HepG2 (cell line): ENCODE results near the gene CLDN18. TPM values are rescaled to one million over a fixed set of nuclear protein-coding genes. Genes with fewer than 3 reads are reported as not detected.

Experiments used
- ATAC-seq: fragments of 200-7000 bp; cut with Tn5 transposase; 3 replicates; pipeline ENCODE4 v1.9.1; 2020; ENCODE audit warnings: mild to moderate bottlenecking, moderate library complexity
- BruUV-seq: library from RNA; stranded (reverse); fragments of 400-500 nt; replicated peaks from 2 replicates; lab custom pipeline; 2021; lab: Mats Ljungman, UMichigan
- CTCF ChIA-PET: fragments of 300-600 bp; formaldehyde crosslinking; extraction: SDS; loops from one replicate; lab custom pipeline; 2021; ENCODE audit warnings: low total read pairs, inconsistent platforms, low intra/inter-chr PET ratio; lab: Yijun Ruan, JAX
- POLR2A ChIA-PET: fragments of 350-600 bp; sonication (Branson Sonifier 250); formaldehyde crosslinking; loops from one replicate; lab custom pipeline; 2020; ENCODE audit warnings: antibody characterized with exemption, inconsistent platforms; lab: Yijun Ruan, JAX
- DNase-seq: peaks from one replicate; pipeline ENCODE4 v3.0.0-alpha.2; 2015; ENCODE audit warnings: low spot score
- FAIRE-seq: peaks from 3 replicates; lab custom pipeline; 2011; peaks lifted over from hg19 to GRCh38; lab: Jason Lieb, UNC
- H2AFZ ChIP-seq: one replicate; pipeline ENCODE4 v1.6.1; 2011; ENCODE audit warnings: low read length, inconsistent platforms
- H3K27ac ChIP-seq: fragments of 300-600 bp; 3 replicates; pipeline ENCODE4 v1.8.0; 2011; ENCODE audit warnings: mixed run types, mild to moderate bottlenecking, mixed read lengths, low read length, inconsistent platforms; ENCODE audit not compliant: insufficient read depth; ENCODE audit errors: extremely low read length
- H3K27me3 ChIP-seq, 2 experiments: fragments of 200-600 bp in 1 of 2; 2 replicates in 1 of 2; 3 replicates in 1 of 2; pipeline versions ENCODE4 v1.6.0 to v1.8.0; 2011; ENCODE audit warnings: low read length in 2 of 2, mild to moderate bottlenecking in 2 of 2, moderate library complexity in 2 of 2, inconsistent platforms in 1 of 2; ENCODE audit not compliant: insufficient read depth in 2 of 2, control insufficient read depth in 1 of 2
- H3K36me3 ChIP-seq, 2 experiments: fragments of 200-600 bp in 1 of 2; replicated peaks in 1 of 2; 2 replicates in 1 of 2; 3 replicates in 1 of 2; pipeline versions ENCODE4 v1.5.1 to v1.8.0; 2011; ENCODE audit warnings: low read length in 2 of 2, inconsistent platforms in 1 of 2; ENCODE audit not compliant: insufficient read depth in 2 of 2, control insufficient read depth in 1 of 2
- H3K4me1 ChIP-seq: 2 replicates; pipeline ENCODE4 v1.5.1; 2012; ENCODE audit warnings: low read length, inconsistent platforms; ENCODE audit not compliant: insufficient read depth
- H3K4me2 ChIP-seq: 2 replicates; pipeline ENCODE4 v1.6.0; 2011; ENCODE audit warnings: low read depth, low read length, inconsistent platforms
- H3K4me3 ChIP-seq, 3 experiments: fragments of 200-600 bp in 1 of 3; sonication (generic), shearing (Covaris generic) in 1 of 3; replicated peaks in 1 of 3; 2 replicates each; pipeline ENCODE4 v1.5.1; 2011 to 2016; ENCODE audit warnings: low read length in 3 of 3, inconsistent platforms in 2 of 3, low read depth in 2 of 3, mild to moderate bottlenecking in 2 of 3, control low read depth in 1 of 3, mixed read lengths in 1 of 3; ENCODE audit not compliant: insufficient read depth in 1 of 3
- H3K79me2 ChIP-seq: one replicate; pipeline ENCODE4 v1.6.1; 2011; ENCODE audit warnings: low read length, inconsistent platforms; ENCODE audit not compliant: insufficient read depth
- H3K9ac ChIP-seq: 2 replicates; pipeline ENCODE4 v1.6.0; 2011; ENCODE audit warnings: mild to moderate bottlenecking, low read depth, low read length, inconsistent platforms; ENCODE audit not compliant: insufficient read depth
- H3K9me3 ChIP-seq: 2 replicates; pipeline ENCODE4 v1.5.1; 2012; ENCODE audit warnings: mild to moderate bottlenecking, low read length
- H4K20me1 ChIP-seq: 2 replicates; pipeline ENCODE4 v1.6.0; 2011; ENCODE audit warnings: inconsistent platforms, mild to moderate bottlenecking, low read length, moderate library complexity; ENCODE audit not compliant: insufficient read depth
- AKAP8 ChIP-seq: sonication (generic); formaldehyde crosslinking; IDR thresholded peaks from 2 replicates; pipeline ENCODE4 v1.5.1; 2020; ENCODE audit warnings: mild to moderate bottlenecking, missing genetic modification reagents
- BORCS8-MEF2B ChIP-seq: sonication (generic); formaldehyde crosslinking; IDR thresholded peaks from 2 replicates; pipeline ENCODE4 v1.8.0; 2022; ENCODE audit warnings: mild to moderate bottlenecking, missing genetic modification reagents
- ETV5 ChIP-seq: IDR thresholded peaks from 2 replicates; pipeline ENCODE4 v1.6.1; 2018; ENCODE audit warnings: missing biosample characterization, missing genetic modification reagents, inconsistent platforms, borderline replicate concordance
- IRF2 ChIP-seq: IDR thresholded peaks from 2 replicates; pipeline ENCODE4 v1.6.1; 2018; ENCODE audit warnings: missing genetic modification reagents, missing compliant biosample characterization
- KAT8 ChIP-seq: IDR thresholded peaks from 2 replicates; pipeline ENCODE4 v1.6.1; 2016; ENCODE audit warnings: missing genetic modification reagents, missing compliant biosample characterization
- KDM5B ChIP-seq: sonication (generic); formaldehyde crosslinking; IDR thresholded peaks from 2 replicates; pipeline ENCODE4 v1.4.0; 2020; ENCODE audit warnings: missing genetic modification reagents, mild to moderate bottlenecking, borderline replicate concordance
- LCORL ChIP-seq, 2 experiments: fragments of 450-650 bp in 1 of 2; sonication (generic) in 1 of 2; formaldehyde crosslinking in 1 of 2; IDR thresholded peaks; 2 replicates each; pipeline versions ENCODE4 v1.5.0 to v1.6.1; 2017 to 2020; ENCODE audit warnings: antibody characterized with exemption in 1 of 2, missing genetic modification reagents in 1 of 2
- RAD21 ChIP-seq: fragments of 450-650 bp; formaldehyde crosslinking; IDR thresholded peaks from 2 replicates; pipeline ENCODE4 v1.5.0; 2020; ENCODE audit warnings: mild to moderate bottlenecking
- REPIN1 ChIP-seq: sonication (generic); formaldehyde crosslinking; IDR thresholded peaks from 2 replicates; pipeline ENCODE4 v1.8.0; 2022; ENCODE audit warnings: missing genetic modification reagents, low read depth, mild to moderate bottlenecking, borderline replicate concordance
- SMC3 ChIP-seq: IDR thresholded peaks from 2 replicates; pipeline ENCODE4 v1.6.1; 2011; ENCODE audit warnings: low read length, improper control_type of control experiment
- STAG1 ChIP-seq: sonication (generic); formaldehyde crosslinking; IDR thresholded peaks from 2 replicates; pipeline ENCODE4 v1.4.0; 2020; ENCODE audit warnings: missing genetic modification reagents
- ZNF318 ChIP-seq: sonication (generic); formaldehyde crosslinking; IDR thresholded peaks from 2 replicates; pipeline ENCODE4 v1.4.0; 2020; ENCODE audit warnings: mild to moderate bottlenecking, missing genetic modification reagents
- ZNF737 ChIP-seq: sonication (generic); formaldehyde crosslinking; IDR thresholded peaks from 2 replicates; pipeline ENCODE4 v1.5.0; 2020; ENCODE audit warnings: missing genetic modification reagents, mild to moderate bottlenecking, borderline replicate concordance
- WGBS: methylation state at CpG from one replicate; pipeline ENCODE4 v1.1.6; 2017; ENCODE audit warnings: low lambda C conversion rate; 5-methylcytosine and 5-hydroxymethylcytosine counted together
- in situ Hi-C: cut with HindIII; loops from 2 replicates; pipeline ENCODE4 v1.10.0; 2017; ENCODE audit warnings: low pct_unique_long_range_greater_than_20kb; ENCODE audit not compliant: extremely low pct_ligation_motif_present
- intact Hi-C: fragments of 100-400 bp; cut with micrococcal nuclease; formaldehyde crosslinking; loops from one replicate; pipeline ENCODE4 v1.10.0; 2022; ENCODE audit not compliant: unreplicated experiment
- polyA plus RNA-seq, 8 experiments: library from polyadenylated mRNA; depleted of rRNA in 3 of 8; stranded (reverse) in 7 of 8; unstranded in 1 of 8; fragments of >200 nt; fragmentation: Illumina TruSeq in 4 of 8; extraction: Trizol in 4 of 8; gene quantifications; 2 replicates each; pipeline versions ENCODE4 v1.2.1 to v1.2.3, GENCODE V29; 2011 to 2016; ENCODE audit warnings: low read depth in 4 of 8, missing spikeins in 1 of 8, mixed read lengths in 1 of 8; ENCODE audit not compliant: insufficient read depth in 1 of 8
- total RNA-seq, 5 experiments: library from RNA; depleted of rRNA; stranded (reverse); fragments of >200 nt; fragmentation: Illumina TruSeq; extraction: Trizol; gene quantifications; 2 replicates each; pipeline ENCODE4 v1.2.3, GENCODE V29; 2016; ENCODE audit warnings: low read depth in 1 of 5
- TF ChIP-seq, protein P1 (sequence below): sonication (generic); formaldehyde crosslinking; IDR thresholded peaks from 2 replicates; pipeline ENCODE4 v1.5.0; 2020; ENCODE audit warnings: mild to moderate bottlenecking, missing genetic modification reagents, moderate library complexity

The CLDN18 gene
- total and polyA plus RNA-seq, 2 of the 13 experiments (the other 11 are each of a cell fraction or from before 2014, with no cell fraction given), result not detected

DNA sequence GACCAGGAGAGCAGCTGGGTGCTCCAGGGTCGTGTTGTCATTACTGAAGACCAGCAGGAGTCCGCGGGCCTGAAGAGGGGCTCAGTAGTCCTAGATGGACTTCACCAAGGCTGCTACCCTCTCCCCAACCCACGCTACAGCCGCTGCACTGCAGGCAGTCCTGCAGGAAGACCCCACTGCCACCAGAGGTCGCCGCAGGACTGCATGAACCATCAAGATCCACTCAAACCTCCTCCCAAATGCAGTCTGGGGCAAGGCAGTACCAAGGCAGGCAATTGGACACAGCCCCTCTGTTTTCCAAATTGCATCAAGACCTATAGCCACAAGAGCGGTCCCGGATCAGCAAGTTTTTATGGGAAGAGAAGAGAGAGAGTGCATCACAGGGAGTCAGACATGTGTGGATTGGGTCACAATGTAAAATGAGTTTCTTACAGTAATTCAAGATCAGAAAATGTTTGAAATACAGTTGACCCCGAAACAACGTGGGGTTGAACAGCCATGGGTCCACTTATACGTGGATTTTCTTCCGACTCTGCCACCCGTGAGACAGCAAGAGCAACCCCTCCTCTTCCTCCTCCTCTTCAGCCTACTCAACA, 58.7 kb downstream of the CLDN18 start:
- Histone ChIP-seq H3K4me2 (no peak overlapping the region), H3K9me3 (no peaks in the 10 kb centered on the region), H3K27ac (no peak overlapping the region), H3K27me3 (no peaks in the 10 kb centered on the region), H3K4me1 (no peaks in the 10 kb centered on the region), H3K9ac (no peak overlapping the region), H2AFZ (no peak overlapping the region), H3K79me2 (no peaks in the 10 kb centered on the region), H3K4me3 (no peak overlapping the region), H4K20me1 (no peaks in the 10 kb centered on the region), H3K36me3 (no peaks in the 10 kb centered on the region)
- ChIA-PET POLR2A (no interaction called here), CTCF (interaction anchor here (2.9 kb wide), 1 partner anchor 50 kb away, joined by 64 read pairs; no protein-coding TSS in a partner anchor)
- BruUV-seq, result no TSS peak
- peak; percentile 95 for ATAC-seq
- DNase-seq, result peak; percentile 53
- WGBS, result 44% methylated on average over 8 of the region's 14 CpGs
- intact Hi-C loops (loop anchor here (1.0 kb wide), 2 partner anchors 51 to 261 kb away; partner anchors contain the start of gene NME9), in situ Hi-C loops (loop anchor here (5.0 kb wide), 1 partner anchor 49 kb away; the partner anchor contains the start of gene DZIP1L)
- peak; percentile 84 for FAIRE-seq
- no peak for TF ChIP-seq KAT8 (CRISPR knock-in tag)
- TF ChIP-seq ETV5 (CRISPR knock-in tag), result 0 out of 2 replicates have a peak, but pooled peaks have one; percentile 13
- peak; percentile 87 for TF ChIP-seq SMC3
- TF ChIP-seq STAG1 (CRISPR knock-in tag), result peak; percentile 95
- TF ChIP-seq REPIN1 (CRISPR knock-in tag), result peak; percentile 36; the same call in 1 of the 2 replicates
- TF ChIP-seq ZNF737 (CRISPR knock-in tag), result no peak
- TF ChIP-seq, protein P1, sequence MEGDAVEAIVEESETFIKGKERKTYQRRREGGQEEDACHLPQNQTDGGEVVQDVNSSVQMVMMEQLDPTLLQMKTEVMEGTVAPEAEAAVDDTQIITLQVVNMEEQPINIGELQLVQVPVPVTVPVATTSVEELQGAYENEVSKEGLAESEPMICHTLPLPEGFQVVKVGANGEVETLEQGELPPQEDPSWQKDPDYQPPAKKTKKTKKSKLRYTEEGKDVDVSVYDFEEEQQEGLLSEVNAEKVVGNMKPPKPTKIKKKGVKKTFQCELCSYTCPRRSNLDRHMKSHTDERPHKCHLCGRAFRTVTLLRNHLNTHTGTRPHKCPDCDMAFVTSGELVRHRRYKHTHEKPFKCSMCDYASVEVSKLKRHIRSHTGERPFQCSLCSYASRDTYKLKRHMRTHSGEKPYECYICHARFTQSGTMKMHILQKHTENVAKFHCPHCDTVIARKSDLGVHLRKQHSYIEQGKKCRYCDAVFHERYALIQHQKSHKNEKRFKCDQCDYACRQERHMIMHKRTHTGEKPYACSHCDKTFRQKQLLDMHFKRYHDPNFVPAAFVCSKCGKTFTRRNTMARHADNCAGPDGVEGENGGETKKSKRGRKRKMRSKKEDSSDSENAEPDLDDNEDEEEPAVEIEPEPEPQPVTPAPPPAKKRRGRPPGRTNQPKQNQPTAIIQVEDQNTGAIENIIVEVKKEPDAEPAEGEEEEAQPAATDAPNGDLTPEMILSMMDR (CRISPR knock-in tag), result peak; percentile 98
- no peak for TF ChIP-seq BORCS8-MEF2B (CRISPR knock-in tag)
- no peak for TF ChIP-seq AKAP8
- TF ChIP-seq IRF2 (CRISPR knock-in tag), result peak; percentile 58; the same call in 1 of the 2 replicates
- TF ChIP-seq KDM5B (CRISPR knock-in tag), result 0 out of 2 replicates have a peak, but pooled peaks have one; percentile 27
- 0 out of 2 replicates have a peak, but pooled peaks have one; percentile 24 for TF ChIP-seq ZNF318 (CRISPR knock-in tag)
- TF ChIP-seq LCORL (IDR thresholded peaks at IDR 0.05), result no peak
- peak; percentile 44; the same call in 1 of the 2 replicates for TF ChIP-seq LCORL (CRISPR knock-in tag; IDR thresholded peaks at IDR 0.05)
- TF ChIP-seq RAD21 (CRISPR knock-in tag), result peak; percentile 91
